ENCODE measurements around the gene SBK2.

- TF ChIP-seq, protein P1, sequence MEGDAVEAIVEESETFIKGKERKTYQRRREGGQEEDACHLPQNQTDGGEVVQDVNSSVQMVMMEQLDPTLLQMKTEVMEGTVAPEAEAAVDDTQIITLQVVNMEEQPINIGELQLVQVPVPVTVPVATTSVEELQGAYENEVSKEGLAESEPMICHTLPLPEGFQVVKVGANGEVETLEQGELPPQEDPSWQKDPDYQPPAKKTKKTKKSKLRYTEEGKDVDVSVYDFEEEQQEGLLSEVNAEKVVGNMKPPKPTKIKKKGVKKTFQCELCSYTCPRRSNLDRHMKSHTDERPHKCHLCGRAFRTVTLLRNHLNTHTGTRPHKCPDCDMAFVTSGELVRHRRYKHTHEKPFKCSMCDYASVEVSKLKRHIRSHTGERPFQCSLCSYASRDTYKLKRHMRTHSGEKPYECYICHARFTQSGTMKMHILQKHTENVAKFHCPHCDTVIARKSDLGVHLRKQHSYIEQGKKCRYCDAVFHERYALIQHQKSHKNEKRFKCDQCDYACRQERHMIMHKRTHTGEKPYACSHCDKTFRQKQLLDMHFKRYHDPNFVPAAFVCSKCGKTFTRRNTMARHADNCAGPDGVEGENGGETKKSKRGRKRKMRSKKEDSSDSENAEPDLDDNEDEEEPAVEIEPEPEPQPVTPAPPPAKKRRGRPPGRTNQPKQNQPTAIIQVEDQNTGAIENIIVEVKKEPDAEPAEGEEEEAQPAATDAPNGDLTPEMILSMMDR (conservative IDR thresholded peaks at IDR 0.05; ENCODE audit: low read depth in 2 of 2) = peak in 1 of 2 experiments; percentile 8; a peak in 1 of 4 replicates
- TF ChIP-seq EZH2phosphoT487 (IDR thresholded peaks at IDR 0.05; ENCODE audit: unreplicated experiment) (no peak), ZNF114 (CRISPR knock-in tag; IDR thresholded peaks at IDR 0.05) (no peak), POLR2AphosphoS5 (IDR thresholded peaks at IDR 0.05; ENCODE audit: low read depth) (no peak), EZH2 (IDR thresholded peaks at IDR 0.05; ENCODE audit: low read depth, unreplicated experiment) (no peak), JUNB (IDR thresholded peaks at IDR 0.05; ENCODE audit: unreplicated experiment) (no peak), NANOG (IDR thresholded peaks at IDR 0.05; ENCODE audit: borderline replicate concordance) (no peak)
- TF ChIP-seq, protein P2, sequence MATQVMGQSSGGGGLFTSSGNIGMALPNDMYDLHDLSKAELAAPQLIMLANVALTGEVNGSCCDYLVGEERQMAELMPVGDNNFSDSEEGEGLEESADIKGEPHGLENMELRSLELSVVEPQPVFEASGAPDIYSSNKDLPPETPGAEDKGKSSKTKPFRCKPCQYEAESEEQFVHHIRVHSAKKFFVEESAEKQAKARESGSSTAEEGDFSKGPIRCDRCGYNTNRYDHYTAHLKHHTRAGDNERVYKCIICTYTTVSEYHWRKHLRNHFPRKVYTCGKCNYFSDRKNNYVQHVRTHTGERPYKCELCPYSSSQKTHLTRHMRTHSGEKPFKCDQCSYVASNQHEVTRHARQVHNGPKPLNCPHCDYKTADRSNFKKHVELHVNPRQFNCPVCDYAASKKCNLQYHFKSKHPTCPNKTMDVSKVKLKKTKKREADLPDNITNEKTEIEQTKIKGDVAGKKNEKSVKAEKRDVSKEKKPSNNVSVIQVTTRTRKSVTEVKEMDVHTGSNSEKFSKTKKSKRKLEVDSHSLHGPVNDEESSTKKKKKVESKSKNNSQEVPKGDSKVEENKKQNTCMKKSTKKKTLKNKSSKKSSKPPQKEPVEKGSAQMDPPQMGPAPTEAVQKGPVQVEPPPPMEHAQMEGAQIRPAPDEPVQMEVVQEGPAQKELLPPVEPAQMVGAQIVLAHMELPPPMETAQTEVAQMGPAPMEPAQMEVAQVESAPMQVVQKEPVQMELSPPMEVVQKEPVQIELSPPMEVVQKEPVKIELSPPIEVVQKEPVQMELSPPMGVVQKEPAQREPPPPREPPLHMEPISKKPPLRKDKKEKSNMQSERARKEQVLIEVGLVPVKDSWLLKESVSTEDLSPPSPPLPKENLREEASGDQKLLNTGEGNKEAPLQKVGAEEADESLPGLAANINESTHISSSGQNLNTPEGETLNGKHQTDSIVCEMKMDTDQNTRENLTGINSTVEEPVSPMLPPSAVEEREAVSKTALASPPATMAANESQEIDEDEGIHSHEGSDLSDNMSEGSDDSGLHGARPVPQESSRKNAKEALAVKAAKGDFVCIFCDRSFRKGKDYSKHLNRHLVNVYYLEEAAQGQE (IDR thresholded peaks at IDR 0.05; ENCODE audit: unreplicated experiment) = no peak
- TF ChIP-seq, protein P3, sequence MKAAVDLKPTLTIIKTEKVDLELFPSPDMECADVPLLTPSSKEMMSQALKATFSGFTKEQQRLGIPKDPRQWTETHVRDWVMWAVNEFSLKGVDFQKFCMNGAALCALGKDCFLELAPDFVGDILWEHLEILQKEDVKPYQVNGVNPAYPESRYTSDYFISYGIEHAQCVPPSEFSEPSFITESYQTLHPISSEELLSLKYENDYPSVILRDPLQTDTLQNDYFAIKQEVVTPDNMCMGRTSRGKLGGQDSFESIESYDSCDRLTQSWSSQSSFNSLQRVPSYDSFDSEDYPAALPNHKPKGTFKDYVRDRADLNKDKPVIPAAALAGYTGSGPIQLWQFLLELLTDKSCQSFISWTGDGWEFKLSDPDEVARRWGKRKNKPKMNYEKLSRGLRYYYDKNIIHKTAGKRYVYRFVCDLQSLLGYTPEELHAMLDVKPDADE (IDR thresholded peaks at IDR 0.05) = no peak
Observed at GRCh38 chr19:55550321-55550650, 13.4 kb upstream of the SBK2 start.
